ENCODE results near the gene ADAMTS9.

DNA sequence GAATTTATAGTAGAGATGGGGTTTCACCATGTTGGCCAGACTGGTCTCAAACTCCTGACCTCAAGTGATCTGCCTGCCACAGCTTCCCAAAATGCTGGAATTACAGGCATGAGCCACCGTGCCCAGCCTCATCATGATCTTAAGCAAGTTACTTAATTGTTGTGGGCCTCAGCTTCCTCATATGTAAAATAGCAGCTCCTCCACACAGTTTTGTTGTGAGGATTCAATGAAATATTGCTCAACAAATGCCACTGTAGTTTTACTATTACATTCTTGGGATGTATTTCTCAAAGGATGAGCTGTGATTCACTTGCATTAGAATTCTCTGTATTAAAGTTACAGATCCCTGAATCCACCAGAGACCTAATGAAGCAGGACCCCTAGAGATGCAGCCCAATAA lies 168.8 kb downstream of the ADAMTS9 start:
- TF ChIP-seq POLR2A (IDR thresholded peaks at IDR 0.05; ENCODE audit: low read length) (no peak), CTCF (IDR thresholded peaks at IDR 0.05) (no peak), MAZ (IDR thresholded peaks at IDR 0.05; ENCODE audit: borderline replicate concordance, low read depth, low read length) (no peak), KDM5A (IDR thresholded peaks at IDR 0.05) (no peak), RAD21 (conservative IDR thresholded peaks at IDR 0.05 in 1 of 2, IDR thresholded peaks at IDR 0.05 in 1 of 2) (no peak), HDAC2 (IDR thresholded peaks at IDR 0.05) (no peak), SMC3 (IDR thresholded peaks at IDR 0.05) (no peak), FOSL2 (IDR thresholded peaks at IDR 0.05) (no peak), FOSL2 (CRISPR knock-in tag; IDR thresholded peaks at IDR 0.05) (no peak), BHLHE40 (IDR thresholded peaks at IDR 0.05; ENCODE audit: low read depth, low read length) (no peak), POLR2AphosphoS2 (conservative IDR thresholded peaks at IDR 0.05; ENCODE audit: low read length) (no peak), EP300 (IDR thresholded peaks at IDR 0.05) (no peak), SREBF2 (IDR thresholded peaks at IDR 0.05) (no peak), RARB (CRISPR knock-in tag; IDR thresholded peaks at IDR 0.05) (no peak)
- TF ChIP-seq, protein P1, sequence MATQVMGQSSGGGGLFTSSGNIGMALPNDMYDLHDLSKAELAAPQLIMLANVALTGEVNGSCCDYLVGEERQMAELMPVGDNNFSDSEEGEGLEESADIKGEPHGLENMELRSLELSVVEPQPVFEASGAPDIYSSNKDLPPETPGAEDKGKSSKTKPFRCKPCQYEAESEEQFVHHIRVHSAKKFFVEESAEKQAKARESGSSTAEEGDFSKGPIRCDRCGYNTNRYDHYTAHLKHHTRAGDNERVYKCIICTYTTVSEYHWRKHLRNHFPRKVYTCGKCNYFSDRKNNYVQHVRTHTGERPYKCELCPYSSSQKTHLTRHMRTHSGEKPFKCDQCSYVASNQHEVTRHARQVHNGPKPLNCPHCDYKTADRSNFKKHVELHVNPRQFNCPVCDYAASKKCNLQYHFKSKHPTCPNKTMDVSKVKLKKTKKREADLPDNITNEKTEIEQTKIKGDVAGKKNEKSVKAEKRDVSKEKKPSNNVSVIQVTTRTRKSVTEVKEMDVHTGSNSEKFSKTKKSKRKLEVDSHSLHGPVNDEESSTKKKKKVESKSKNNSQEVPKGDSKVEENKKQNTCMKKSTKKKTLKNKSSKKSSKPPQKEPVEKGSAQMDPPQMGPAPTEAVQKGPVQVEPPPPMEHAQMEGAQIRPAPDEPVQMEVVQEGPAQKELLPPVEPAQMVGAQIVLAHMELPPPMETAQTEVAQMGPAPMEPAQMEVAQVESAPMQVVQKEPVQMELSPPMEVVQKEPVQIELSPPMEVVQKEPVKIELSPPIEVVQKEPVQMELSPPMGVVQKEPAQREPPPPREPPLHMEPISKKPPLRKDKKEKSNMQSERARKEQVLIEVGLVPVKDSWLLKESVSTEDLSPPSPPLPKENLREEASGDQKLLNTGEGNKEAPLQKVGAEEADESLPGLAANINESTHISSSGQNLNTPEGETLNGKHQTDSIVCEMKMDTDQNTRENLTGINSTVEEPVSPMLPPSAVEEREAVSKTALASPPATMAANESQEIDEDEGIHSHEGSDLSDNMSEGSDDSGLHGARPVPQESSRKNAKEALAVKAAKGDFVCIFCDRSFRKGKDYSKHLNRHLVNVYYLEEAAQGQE (IDR thresholded peaks at IDR 0.05): no peak
